ENCODE results near the gene ALPL. TPM values are rescaled to one million over a fixed set of nuclear protein-coding genes. Genes with fewer than 3 reads are reported as not detected.

Gene ALPL
- total and polyA plus RNA-seq, 4 donors: 3.3 to 93.1 (median 40.7) TPM

- no peaks in the 10 kb centered on the region for H3K9me3 ChIP-seq (ENCODE audit: control insufficient read depth in 4 of 4, low read length in 3 of 4)
- 61% methylated on average over 12 of the region's 12 CpGs for WGBS
- peak overlapping the region in 1 of 3 donors; percentile 45 for H3K4me3 ChIP-seq (ENCODE audit: low read depth in 1 of 3, low read length in 3 of 3)
- no peak overlapping the region for H3K9ac ChIP-seq (ENCODE audit: low read depth in 1 of 2, low read length in 2 of 2)
- peaks cover 0 to 10% (median 2%) of the 10 kb centered on the region in 4 donors for H3K4me1 ChIP-seq (ENCODE audit: control insufficient read depth in 4 of 4, insufficient read depth in 4 of 4, low read length in 3 of 4)
- TF ChIP-seq FOXA1 (IDR thresholded peaks at IDR 0.05): no peak
- no peak for TF ChIP-seq YY1 (IDR thresholded peaks at IDR 0.05)
- no peak for TF ChIP-seq EGR1 (IDR thresholded peaks at IDR 0.05; ENCODE audit: low read depth in 2 of 2)
- TF ChIP-seq CTCF (IDR thresholded peaks at IDR 0.05; ENCODE audit: low read depth, low read length, missing input control): no peak
- TF ChIP-seq RXRA (IDR thresholded peaks at IDR 0.05): no peak
- TF ChIP-seq FOXA2 (IDR thresholded peaks at IDR 0.05): no peak
- TF ChIP-seq REST (IDR thresholded peaks at IDR 0.05): no peak
- TF ChIP-seq GABPA (IDR thresholded peaks at IDR 0.05 in 1 of 2, conservative IDR thresholded peaks at IDR 0.05 in 1 of 2): no peak
- no peak for TF ChIP-seq ATF3 (IDR thresholded peaks at IDR 0.05)
- TF ChIP-seq HNF4G (IDR thresholded peaks at IDR 0.05): no peak
- no peak for TF ChIP-seq ZBTB33 (IDR thresholded peaks at IDR 0.05)
- TF ChIP-seq RAD21 (IDR thresholded peaks at IDR 0.05): no peak
- TF ChIP-seq TAF1 (conservative IDR thresholded peaks at IDR 0.05): no peak
- no peak for TF ChIP-seq NR2F2 (IDR thresholded peaks at IDR 0.05)
- no peak for TF ChIP-seq MAX (IDR thresholded peaks at IDR 0.05)
- no peak for TF ChIP-seq HNF4A (conservative IDR thresholded peaks at IDR 0.05)
- no peak for TF ChIP-seq JUND (IDR thresholded peaks at IDR 0.05)
- TF ChIP-seq SP1 (IDR thresholded peaks at IDR 0.05): no peak
- peaks cover 0 to 3% (median 0%) of the 10 kb centered on the region in 4 donors for H3K27me3 ChIP-seq (ENCODE audit: control insufficient read depth in 4 of 4, insufficient read depth in 4 of 4, low read length in 3 of 4)
- no peak for DNase-seq (ENCODE audit: low spot score)
- no peak overlapping the region for H3K27ac ChIP-seq (ENCODE audit: low read depth in 1 of 2, low read length in 2 of 2)
- no peaks in the 10 kb centered on the region for H3K36me3 ChIP-seq (ENCODE audit: control insufficient read depth in 4 of 4, insufficient read depth in 3 of 4, low read depth in 1 of 4, low read length in 3 of 4)
Measured at GRCh38 chr1:21510113-21510493, 880 bp downstream of the ALPL start.

All from liver (tissue), 9 donors.